Measurements from ENCODE around the gene MYO1F. TPM values are rescaled to one million over a fixed set of nuclear protein-coding genes. Genes with fewer than 3 reads are reported as not detected.
"Not testable (repeated sequence)": the region's sequence is repeated elsewhere in the genome, so short reads cannot be mapped to it uniquely, and the experiment has no call there.

Gene MYO1F
- total RNA-seq, 1 donor from 2014 or later, result not detected

- no peak for DNase-seq (ENCODE audit: low read depth)
Observed at GRCh38 chr19:8519388-8519787, 57.9 kb downstream of the MYO1F start.

- DNase-seq (ENCODE audit: low read depth), result no peak
Observed at GRCh38 chr19:8518536-8518935, 58.7 kb downstream of the MYO1F start.

- no peak for DNase-seq (ENCODE audit: low read depth)
Observed at GRCh38 chr19:8517551-8518442, 59.4 kb downstream of the MYO1F start.

GRCh38 chr19:8515317-8515716, 61.9 kb downstream of the MYO1F start:
- no peak for DNase-seq (ENCODE audit: low read depth)

DNA sequence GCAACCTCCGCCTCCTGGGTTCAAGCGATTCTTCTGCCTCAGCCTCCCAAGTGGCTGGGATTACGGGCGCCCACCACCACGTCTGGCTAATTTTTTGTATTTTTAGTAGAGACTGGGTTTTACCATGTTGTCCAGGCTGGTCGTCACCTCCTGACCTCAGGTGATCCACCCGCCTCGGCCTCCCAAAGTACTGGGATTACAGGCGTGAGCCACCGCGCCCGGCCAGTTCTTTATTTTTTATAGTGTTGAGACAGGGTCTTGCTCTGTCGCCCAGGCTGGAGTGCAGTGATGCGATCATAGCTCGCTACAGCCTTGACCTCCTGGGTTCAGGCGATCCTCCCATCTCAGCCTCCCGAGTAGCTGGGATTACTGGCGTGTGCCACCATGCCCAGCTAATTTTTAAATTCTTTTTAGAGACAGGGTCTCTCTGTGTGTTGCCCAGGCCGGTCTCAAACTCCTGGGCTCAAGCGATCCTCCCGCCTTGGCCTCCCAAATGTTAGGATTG, 62.7 kb downstream of the MYO1F start:
- DNase-seq (ENCODE audit: low read depth), result not testable (repeated sequence)

- DNase-seq (ENCODE audit: low read depth), result peak; percentile 96
Observed at GRCh38 chr19:8513687-8514504, 63.3 kb downstream of the MYO1F start, which contains the start of gene ZNF414. ZNF414 (minus strand) TSS chr19:8514167; CDS start chr19:8514046, 121 bp downstream.

DNA sequence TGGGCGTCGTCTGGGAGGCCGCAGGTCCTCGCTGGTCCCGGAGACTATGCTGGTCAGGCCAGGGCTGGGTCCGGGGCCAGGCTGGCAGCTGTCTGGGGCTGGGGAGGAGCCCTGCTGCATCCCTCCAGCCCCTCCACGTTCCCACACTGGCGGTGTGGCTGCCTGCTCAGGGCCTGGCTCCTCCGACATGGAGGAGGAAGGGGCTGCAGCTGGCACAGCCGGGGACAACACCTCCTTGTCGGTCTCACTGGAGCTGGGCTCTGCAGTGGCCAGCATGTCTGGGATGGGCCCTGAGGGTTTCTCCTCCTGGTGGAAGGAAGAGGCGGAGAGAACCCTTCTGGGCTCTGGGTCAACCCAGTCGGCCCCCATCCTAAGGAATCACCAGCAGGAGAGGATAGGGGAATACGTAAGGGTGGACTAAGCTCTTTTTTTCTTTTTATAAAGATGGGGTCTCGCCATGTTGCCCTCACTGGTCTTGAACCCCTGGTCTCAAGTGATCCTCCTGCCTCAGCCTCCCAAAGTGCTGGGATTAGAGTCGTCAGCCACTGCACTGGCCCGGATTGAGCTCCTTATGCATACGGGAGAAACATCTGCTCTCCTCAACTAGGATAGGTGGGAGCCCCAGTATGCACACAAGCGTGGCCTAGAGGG, 64.1 kb downstream of the MYO1F start:
- peak; percentile 18 for DNase-seq (ENCODE audit: low read depth)

DNA sequence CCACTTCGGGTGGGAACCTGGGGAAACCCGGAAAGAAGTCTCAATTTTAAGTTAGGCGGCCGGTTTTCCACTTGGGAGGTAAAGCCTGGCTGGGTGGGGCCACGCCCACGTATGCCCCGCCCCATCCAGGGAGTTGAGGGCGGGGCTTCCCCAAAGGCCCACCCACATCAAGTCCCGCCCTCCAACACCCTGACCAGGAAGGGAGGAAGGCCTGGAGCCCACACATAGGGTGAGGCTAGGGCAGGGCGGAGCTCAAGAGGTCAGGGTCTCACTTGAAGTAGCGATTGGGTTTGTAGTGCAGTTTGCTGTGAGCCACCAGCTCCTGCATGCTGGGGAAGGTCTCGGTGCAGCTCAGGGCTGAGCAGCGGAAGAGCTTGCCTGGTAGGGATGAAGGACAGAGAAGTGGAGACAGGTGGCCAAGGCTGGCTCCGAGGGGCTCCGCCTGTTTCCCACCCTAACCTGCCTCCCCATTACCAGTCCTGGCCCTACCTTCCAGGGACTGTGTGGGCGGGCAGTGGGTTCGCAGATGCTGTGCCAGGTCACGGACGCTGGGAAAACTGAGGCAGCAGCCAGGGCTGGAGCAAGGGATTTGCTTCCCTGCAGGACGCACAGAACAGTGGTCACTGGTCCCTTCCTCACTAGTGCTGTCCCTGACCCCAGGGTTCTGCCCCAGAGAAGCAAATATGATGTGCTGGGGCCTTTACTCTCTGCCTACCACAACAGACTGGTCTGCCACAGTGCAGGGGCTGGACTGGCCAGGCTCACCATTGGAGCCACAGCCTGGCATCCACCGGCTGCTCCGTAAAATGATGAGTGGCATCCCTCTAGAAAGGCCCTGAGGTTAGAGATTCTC, 64.9 kb downstream of the MYO1F start:
- no peak for DNase-seq (ENCODE audit: low read depth)

DNA sequence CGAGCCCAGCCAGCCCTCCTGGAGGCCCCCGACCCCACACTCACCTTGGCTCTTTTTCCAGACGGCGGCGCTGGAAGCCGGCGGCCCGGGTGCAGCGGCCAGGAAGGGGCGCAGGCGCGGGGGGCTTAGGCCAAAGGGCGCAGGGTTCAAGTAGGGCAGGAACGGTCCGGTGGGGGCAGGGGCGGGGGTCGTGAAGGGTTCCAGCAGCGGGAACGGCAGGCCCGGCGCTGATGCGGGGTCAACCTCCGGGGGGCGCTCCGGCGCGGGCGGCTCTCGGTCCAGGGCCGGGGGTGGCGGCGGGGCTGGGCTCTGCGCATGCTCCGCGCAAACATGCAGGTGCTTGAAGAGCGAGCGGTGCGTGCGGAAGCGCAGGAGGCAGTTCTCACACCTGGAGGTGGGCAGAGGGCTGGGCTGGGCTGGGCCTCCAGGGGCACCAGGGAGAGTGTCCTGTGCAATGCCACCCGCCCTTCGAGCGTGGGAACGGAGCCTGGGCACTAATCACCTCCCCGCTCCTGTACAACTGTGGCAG, 65.6 kb downstream of the MYO1F start:
- DNase-seq (ENCODE audit: low read depth), result no peak

DNA sequence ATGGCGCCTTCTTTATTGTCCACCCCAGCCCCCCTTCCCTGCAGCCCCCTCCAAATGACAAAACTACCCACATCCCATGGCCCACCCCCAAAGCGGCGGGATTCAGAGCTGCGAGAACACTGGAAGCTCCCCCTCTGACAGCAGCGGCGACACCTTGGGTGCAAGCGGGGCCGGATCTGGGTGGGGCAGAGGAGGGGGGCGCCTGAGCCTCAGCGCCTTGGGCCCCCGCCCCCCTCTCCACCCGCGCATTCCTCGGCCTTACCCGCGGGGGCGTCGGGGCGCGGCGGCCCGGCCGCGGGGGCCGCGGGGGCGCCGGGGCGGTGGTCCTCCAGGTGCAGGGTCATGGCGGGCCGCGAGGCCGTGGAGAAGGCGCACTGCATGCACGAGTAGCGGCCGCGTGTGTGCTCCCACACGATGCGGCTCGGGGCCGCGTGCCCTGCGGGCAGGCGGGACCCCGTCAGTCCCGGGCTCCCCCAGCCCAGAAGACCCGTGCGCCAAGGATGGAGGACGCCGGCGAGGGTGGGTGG, 66.6 kb downstream of the MYO1F start:
- no peak for DNase-seq (ENCODE audit: low read depth)

GRCh38 chr19:8506402-8506957, 70.8 kb downstream of the MYO1F start:
- no peak for DNase-seq (ENCODE audit: low read depth)

DNA sequence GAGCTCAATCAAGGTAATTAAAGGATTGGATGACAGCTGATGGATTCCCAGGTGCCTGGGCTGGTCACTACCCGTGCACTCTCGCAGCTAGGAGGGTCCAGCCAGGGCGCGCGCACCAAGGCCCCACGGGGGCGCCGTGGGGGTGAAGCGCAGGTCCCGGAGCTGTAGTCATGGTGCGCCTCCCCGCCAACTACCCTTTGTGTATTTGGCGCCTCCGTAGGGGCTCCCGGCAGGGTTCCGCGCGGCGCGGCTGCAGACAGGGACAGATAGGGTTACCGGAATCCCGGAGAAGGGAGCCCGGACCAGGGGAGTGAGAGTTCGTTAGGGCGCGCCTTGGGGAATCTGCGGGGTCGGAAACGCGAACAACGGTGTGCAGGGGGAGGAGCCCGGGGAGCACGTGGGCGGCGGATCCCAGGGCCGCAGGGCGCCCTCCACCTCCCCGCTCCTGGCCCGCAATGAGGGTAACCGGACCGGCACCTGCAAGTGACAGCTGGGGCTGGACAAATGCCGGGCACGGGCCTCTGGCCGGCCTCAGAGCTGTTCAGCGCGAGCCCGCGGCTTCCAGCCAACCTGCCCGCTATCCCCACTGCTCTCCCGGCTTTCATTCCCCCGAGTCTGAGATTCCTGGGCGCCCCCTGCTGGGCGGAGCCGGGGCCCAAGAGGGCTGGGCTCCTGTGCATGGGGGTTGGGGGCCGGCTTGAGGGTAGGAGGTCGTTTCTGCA, 71.4 kb downstream of the MYO1F start:
- DNase-seq (ENCODE audit: low read depth), result peak; percentile 83

DNA sequence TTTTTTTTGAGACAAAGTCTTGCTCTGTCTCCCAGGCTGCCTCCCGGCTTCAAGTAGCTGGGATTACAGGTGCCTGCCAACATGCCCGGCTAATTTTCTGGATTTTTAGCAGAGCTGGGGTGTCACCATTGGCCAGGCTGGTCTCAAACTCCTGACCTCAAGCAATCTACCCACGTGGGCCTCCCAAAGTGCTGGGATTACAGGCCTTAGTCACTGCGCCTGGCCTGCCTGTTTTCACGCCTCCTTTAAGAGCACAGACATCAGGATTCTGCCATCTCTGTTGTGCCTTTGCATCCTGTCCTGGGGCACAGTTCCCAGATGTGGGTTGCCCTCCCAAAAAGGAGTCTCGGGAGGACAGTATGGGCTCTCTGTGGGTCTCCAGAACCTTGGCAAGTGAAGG, 72.3 kb downstream of the MYO1F start:
- DNase-seq (ENCODE audit: low read depth), result no peak

GRCh38 chr19:8504171-8504570, 73.1 kb downstream of the MYO1F start:
- DNase-seq (ENCODE audit: low read depth), result peak; percentile 29

GRCh38 chr19:8503510-8503909, 73.7 kb downstream of the MYO1F start:
- DNase-seq (ENCODE audit: low read depth), result no peak

GRCh38 chr19:8501981-8502380, 75.3 kb downstream of the MYO1F start:
- no peak for DNase-seq (ENCODE audit: low read depth)

- peak; percentile 60 for DNase-seq (ENCODE audit: low read depth)
Observed at GRCh38 chr19:8501516-8501915, 75.7 kb downstream of the MYO1F start.

- DNase-seq (ENCODE audit: low read depth), result no peak
Observed at GRCh38 chr19:8500158-8500557, 77.1 kb downstream of the MYO1F start.

All from myocyte (in vitro differentiated cells).